NCI-H187 treated with DMSO at 0.1 percent for 48 hours (cell line): ENCODE data around the gene ST14.

Experiments
- DNase-seq: peaks from one replicate; lab custom pipeline; 2025; lab: John Stamatoyannopoulos, UW

ST14 gene

GRCh38 chr11:130159657-130160497 is at the start of gene ST14:
Gene ST14, plus strand, starts transcription at chr11:130159782. Its CDS starts 198 bp downstream, at chr11:130159980.
- DNase-seq, result no peak

GRCh38 chr11:130110339-130111108 is 49.1 kb upstream of the ST14 start:
- no peak for DNase-seq

DNA sequence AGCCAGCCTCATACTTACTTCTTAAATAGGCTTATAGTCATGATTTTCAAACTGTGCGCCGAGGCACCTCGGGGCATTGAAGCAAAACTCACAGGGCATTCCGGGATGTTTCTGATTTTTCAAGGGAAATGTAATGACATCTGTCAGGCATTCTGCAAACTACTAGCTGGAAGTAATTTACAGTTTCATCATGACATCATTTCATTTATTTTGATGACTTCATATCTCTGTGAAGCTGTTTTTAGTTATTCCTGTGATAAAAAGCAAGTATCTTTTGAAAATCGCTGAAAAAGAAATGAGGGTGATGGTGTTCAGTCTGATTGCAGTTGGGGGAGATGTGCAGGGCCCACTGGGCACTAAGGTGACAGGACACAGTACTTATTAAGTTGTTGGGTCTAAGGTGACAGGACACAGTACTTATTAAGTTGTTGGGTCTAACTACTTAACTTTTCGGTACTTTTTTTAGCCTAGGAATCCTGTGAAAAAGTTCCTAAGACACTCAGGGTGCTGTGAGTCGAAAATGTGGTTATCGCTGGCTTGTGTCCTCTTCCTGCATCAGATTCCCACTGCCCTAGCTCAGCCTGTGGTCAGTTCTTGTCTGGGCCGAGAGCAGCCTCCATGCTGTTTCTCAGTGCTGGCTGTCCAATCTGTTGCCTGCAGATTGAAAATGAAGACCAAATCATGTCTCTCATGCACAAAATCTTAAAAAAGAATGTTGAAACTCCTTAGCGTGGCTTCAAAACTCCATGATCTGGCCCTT is 47.3 kb upstream of the ST14 start:
- no peak for DNase-seq

- no peak for DNase-seq
Measured at GRCh38 chr11:130114281-130114680, 45.3 kb upstream of the ST14 start.

DNA sequence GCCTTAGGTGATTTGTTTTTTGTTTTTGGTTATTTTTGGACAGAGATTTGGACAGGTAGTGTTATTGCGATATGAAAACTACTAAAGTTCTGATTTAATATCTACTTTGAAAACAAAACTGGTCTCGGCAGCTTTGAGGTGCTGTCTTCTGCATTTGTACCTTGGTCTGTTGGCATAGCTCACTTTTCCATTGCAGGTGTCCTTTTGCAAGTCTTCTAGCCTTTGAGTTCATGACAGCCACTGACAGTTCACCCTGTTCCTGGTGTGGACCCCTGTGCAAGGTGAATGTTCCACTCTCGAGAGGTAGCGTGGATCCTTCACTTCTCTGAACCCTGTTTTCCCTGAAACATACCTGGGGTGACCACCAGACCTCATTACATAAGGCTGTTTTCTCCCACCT is 44.9 kb upstream of the ST14 start:
- no peak for DNase-seq

DNA sequence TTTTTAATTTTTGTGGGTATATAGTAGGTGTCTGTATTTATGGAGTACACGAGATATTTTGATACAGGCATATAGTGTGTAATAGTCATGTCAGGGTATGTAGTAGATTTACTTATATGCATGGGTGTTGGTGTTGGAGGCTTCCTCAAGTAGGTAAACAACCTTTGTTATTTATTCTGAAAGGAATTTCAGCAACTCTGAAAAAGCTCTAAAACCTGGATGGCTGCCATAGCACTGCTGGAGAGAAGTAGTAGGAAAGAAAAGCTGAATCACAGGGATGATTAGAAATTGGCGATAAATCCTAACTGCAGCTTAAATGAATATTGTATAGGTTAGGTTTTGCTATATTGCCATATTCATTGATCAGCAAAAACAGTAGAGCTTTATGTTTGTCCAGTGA is 44.4 kb upstream of the ST14 start:
- no peak for DNase-seq

DNA sequence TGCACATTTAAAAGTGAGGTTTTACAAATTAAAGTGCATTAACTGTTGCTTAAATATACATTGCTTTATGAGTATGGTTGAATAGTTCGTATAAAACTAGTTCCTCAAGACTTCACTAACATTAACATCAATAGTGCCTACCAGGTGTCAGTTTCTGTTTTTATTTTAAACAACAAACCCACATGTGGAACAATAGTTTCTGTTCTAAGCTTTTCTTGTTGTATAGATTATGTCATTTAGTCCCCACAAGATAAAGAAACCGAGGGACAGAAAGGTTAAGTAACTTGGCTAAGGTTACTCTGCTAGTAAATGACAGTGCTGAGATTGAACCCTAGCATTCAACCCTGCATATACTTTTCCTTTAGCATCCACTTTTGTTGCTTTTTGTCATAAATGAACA is 41.4 kb upstream of the ST14 start:
- DNase-seq, result no peak

DNA sequence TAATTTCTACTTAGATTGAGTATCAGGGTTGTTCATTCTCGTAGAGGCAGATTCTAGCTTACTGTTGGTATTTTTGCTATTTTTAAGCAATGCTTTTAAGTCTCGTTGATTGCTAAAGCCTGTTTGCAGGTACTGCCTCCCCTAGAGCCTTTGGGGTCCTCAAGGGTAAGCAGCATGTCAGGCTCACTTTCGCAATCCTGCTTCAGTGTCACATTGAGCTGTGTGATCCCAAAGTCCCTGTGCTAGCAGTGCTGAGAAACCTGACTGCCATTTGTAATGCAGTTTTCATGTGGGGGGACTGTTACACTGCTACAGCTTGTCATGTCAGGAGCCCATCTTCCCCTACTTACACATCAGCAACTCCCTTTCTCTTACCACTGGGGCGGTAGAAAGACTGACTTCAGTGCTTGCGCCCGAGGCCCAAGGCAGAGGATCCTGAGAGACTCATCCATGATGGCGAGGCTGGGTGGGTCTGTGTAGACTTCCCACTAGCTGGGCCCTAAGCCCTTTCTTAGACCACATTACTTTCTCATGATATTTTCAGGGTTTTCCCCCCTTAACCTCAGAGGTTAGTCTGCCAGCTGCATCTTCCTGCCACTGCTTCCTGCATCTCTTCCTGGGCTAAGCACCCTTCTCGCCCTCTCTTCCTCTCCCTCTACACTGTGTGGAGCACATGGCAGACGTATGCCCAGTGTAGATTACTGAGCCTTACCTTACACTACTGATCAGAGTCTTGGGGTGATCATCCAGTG is 40.8 kb upstream of the ST14 start:
- no peak for DNase-seq

- DNase-seq, result no peak
Measured at GRCh38 chr11:130120045-130120444, 39.5 kb upstream of the ST14 start.

DNA sequence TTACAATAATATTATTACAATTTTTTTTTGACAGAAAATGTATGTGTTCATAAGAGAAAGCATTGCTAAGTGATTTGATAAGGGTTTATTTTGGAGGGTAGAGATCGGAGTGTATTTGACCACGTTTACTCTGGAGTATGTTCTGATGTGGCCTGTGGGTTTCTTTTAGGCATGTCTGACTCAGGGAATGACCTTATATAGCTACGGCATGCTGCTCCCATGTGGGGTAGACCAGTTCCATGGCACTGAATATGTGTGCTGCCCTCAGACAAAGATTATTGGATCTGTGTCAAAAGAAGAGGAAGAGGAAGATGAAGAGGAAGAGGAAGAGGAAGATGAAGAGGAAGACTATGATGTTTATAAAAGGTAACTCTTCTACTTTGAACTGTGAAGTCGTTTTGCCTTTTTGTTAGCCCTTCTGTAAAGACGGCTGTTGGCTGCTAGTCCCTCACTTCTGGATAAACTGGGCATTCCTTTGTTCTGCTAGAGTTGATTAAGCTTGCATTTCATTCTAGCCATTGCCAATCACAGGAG is 38.1 kb upstream of the ST14 start:
- no peak for DNase-seq

- DNase-seq, result no peak
Measured at GRCh38 chr11:130122141-130122575, 37.4 kb upstream of the ST14 start.

GRCh38 chr11:130123414-130124040 is 36.1 kb upstream of the ST14 start:
- no peak for DNase-seq

- no peak for DNase-seq
Measured at GRCh38 chr11:130124096-130124495, 35.5 kb upstream of the ST14 start.

DNA sequence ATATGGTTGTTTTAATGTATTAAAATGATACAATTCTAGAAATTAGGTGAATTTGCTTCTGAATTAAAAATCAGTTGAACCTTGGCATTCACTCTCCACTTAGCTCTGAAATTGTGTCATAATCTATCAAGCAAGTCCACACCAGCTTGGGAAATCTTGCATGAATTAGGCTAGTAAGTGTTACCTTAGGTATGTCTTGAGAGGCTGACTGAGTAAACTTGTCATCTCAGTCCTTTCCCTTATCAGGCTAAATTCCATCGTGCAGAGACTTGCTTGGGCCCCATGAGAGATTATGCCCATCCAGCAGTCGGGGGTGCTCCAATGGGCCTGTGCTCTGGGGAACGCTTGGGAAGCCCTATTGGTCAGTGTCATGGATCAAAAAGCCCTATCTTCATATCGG is 33.9 kb upstream of the ST14 start:
- no peak for DNase-seq

DNA sequence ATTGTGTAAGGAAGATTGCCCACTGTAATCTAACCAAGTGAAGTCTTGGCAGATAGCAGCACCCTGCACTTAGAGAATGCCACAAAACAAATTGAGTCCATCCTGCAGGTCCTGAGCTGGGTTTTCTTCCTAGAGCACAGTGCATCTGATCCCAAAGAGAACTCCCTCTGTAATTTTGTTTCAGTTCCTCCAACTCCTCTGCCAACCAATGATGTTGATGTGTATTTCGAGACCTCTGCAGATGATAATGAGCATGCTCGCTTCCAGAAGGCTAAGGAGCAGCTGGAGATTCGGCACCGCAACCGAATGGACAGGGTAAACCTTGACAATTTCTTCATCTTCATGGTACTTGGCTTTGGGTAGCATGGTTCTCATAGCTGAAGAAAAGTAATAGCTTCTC is 33.1 kb upstream of the ST14 start:
- DNase-seq, result no peak

- DNase-seq, result no peak
Measured at GRCh38 chr11:130127509-130127908, 32.1 kb upstream of the ST14 start.

GRCh38 chr11:130128626-130129025 is 31.0 kb upstream of the ST14 start:
- DNase-seq, result no peak

- DNase-seq, result no peak
Measured at GRCh38 chr11:130129922-130130321, 29.7 kb upstream of the ST14 start.

GRCh38 chr11:130131961-130132850 is 27.4 kb upstream of the ST14 start:
- DNase-seq, result no peak

GRCh38 chr11:130133716-130134115 is 25.9 kb upstream of the ST14 start:
- no peak for DNase-seq
